Stimulated activated CD4-positive, alpha-beta T cell treated with anti-CD3 and anti-CD28 coated beads, Interleukin-12 subunit alpha, Interleukin-12 subunit beta, amount 100 ng/mL, for 4 hours (primary cell): ENCODE measurements around the gene MAZ.

Experiments
- DNase-seq: peaks from one replicate; pipeline ENCODE4 v3.0.0-alpha.2; 2020

Gene MAZ

GRCh38 chr16:29858149-29858849 is 52.0 kb downstream of the MAZ start:
- no peak for DNase-seq

- DNase-seq: no peak
Measured at GRCh38 chr16:29858974-29859373, 52.6 kb downstream of the MAZ start.

GRCh38 chr16:29860218-29860617 is 53.9 kb downstream of the MAZ start:
- no peak for DNase-seq
